ENCODE results near the gene KCNIP4. TPM values are rescaled to one million over a fixed set of nuclear protein-coding genes. Genes with fewer than 3 reads are reported as not detected.

KCNIP4 gene
- total and polyA plus RNA-seq, 10 of the 15 experiments (the other 5 are each of a cell fraction or from before 2014, with no cell fraction given) = 0.03 to 0.23 (median 0.13) TPM; not detected in 7

- POLR2A ChIA-PET = no interaction called here
- 14% methylated on average over 1 of the region's 1 CpG for WGBS (ENCODE audit: insufficient coverage, insufficient replicate concordance, low lambda C conversion rate, missing lambda C conversion rate)
- Histone ChIP-seq H2AFZ (ENCODE audit: control insufficient read depth, low read depth, low read length) (no peak overlapping the region), H3K79me2 (ENCODE audit: control insufficient read depth, insufficient read depth, low read length) (no peaks in the 10 kb centered on the region), H3K9ac (ENCODE audit: control insufficient read depth, insufficient read depth, low read length) (no peak overlapping the region), H3K36me3 (ENCODE audit: control insufficient read depth in 2 of 2, insufficient read depth in 2 of 2, low read length in 1 of 2) (no peaks in the 10 kb centered on the region), H3K4me1 (ENCODE audit: control insufficient read depth, insufficient read depth, low read length) (no peaks in the 10 kb centered on the region), H3K9me3 (replicated peaks; ENCODE audit: control insufficient read depth, insufficient read depth, low read length) (no peaks in the 10 kb centered on the region), H3K27me3 (replicated peaks in 1 of 2; ENCODE audit: control insufficient read depth in 2 of 2, insufficient read depth in 2 of 2, low read length in 1 of 2) (no peaks in the 10 kb centered on the region), H4K20me1 (ENCODE audit: control insufficient read depth, insufficient read depth) (no peaks in the 10 kb centered on the region), H3K27ac (ENCODE audit: control insufficient read depth, insufficient read depth) (no peak overlapping the region), H3K4me2 (ENCODE audit: control insufficient read depth, insufficient read depth) (no peak overlapping the region), H3K4me3 (no peak overlapping the region)
- no peak for FAIRE-seq
- in situ Hi-C loops (cut with MboI) (no loop called here), intact Hi-C loops (cut with micrococcal nuclease; ENCODE audit: unreplicated experiment) (no loop called here)
- no peak for ATAC-seq
- CTCF ChIA-PET = no interaction called here
- SMC1A ChIA-PET (ENCODE audit: uncharacterized antibody, unreplicated experiment) = interaction anchor here (1.4 kb wide), 1 partner anchor 10 kb away, joined by 3 read pairs; no protein-coding TSS in a partner anchor
- RAD21 ChIA-PET (ENCODE audit: unreplicated experiment) = interaction anchor here (0.7 kb wide), 1 partner anchor 19 kb away, joined by 4 read pairs; no protein-coding TSS in a partner anchor
- no peak for DNase-seq (ENCODE audit: low read depth, low spot score)
- no TSS peak for BruUV-seq (replicated peaks)
- TF ChIP-seq EGR1 (IDR thresholded peaks at IDR 0.05; ENCODE audit: borderline replicate concordance in 1 of 2, low read depth in 2 of 2, low read length in 2 of 2) (no peak), ATF7 (IDR thresholded peaks at IDR 0.05; ENCODE audit: low read depth) (no peak), WRNIP1 (IDR thresholded peaks at IDR 0.05; ENCODE audit: borderline replicate concordance, low read depth, low read length) (no peak), MEF2B (IDR thresholded peaks at IDR 0.05; ENCODE audit: partially characterized antibody, poor library complexity, severe bottlenecking) (no peak), CREM (IDR thresholded peaks at IDR 0.05; ENCODE audit: low read depth) (no peak), DPF2 (IDR thresholded peaks at IDR 0.05) (no peak), HDGF (IDR thresholded peaks at IDR 0.05) (no peak), TCF12 (IDR thresholded peaks at IDR 0.05; ENCODE audit: low read depth, low read length) (no peak), SREBF2 (IDR thresholded peaks at IDR 0.05; ENCODE audit: low read length) (no peak), RCOR1 (conservative IDR thresholded peaks at IDR 0.05; ENCODE audit: low read depth, low read length) (no peak), SP1 (IDR thresholded peaks at IDR 0.05; ENCODE audit: low read depth, low read length) (no peak), POLR2A (IDR thresholded peaks at IDR 0.05; ENCODE audit: low read depth, low read length) (no peak), ZBTB4 (CRISPR knock-in tag; IDR thresholded peaks at IDR 0.05) (no peak)
- TF ChIP-seq, protein P1, sequence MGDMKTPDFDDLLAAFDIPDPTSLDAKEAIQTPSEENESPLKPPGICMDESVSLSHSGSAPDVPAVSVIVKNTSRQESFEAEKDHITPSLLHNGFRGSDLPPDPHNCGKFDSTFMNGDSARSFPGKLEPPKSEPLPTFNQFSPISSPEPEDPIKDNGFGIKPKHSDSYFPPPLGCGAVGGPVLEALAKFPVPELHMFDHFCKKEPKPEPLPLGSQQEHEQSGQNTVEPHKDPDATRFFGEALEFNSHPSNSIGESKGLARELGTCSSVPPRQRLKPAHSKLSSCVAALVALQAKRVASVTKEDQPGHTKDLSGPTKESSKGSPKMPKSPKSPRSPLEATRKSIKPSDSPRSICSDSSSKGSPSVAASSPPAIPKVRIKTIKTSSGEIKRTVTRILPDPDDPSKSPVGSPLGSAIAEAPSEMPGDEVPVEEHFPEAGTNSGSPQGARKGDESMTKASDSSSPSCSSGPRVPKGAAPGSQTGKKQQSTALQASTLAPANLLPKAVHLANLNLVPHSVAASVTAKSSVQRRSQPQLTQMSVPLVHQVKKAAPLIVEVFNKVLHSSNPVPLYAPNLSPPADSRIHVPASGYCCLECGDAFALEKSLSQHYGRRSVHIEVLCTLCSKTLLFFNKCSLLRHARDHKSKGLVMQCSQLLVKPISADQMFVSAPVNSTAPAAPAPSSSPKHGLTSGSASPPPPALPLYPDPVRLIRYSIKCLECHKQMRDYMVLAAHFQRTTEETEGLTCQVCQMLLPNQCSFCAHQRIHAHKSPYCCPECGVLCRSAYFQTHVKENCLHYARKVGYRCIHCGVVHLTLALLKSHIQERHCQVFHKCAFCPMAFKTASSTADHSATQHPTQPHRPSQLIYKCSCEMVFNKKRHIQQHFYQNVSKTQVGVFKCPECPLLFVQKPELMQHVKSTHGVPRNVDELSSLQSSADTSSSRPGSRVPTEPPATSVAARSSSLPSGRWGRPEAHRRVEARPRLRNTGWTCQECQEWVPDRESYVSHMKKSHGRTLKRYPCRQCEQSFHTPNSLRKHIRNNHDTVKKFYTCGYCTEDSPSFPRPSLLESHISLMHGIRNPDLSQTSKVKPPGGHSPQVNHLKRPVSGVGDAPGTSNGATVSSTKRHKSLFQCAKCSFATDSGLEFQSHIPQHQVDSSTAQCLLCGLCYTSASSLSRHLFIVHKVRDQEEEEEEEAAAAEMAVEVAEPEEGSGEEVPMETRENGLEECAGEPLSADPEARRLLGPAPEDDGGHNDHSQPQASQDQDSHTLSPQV (IDR thresholded peaks at IDR 0.05) = no peak
- TF ChIP-seq, protein P2, sequence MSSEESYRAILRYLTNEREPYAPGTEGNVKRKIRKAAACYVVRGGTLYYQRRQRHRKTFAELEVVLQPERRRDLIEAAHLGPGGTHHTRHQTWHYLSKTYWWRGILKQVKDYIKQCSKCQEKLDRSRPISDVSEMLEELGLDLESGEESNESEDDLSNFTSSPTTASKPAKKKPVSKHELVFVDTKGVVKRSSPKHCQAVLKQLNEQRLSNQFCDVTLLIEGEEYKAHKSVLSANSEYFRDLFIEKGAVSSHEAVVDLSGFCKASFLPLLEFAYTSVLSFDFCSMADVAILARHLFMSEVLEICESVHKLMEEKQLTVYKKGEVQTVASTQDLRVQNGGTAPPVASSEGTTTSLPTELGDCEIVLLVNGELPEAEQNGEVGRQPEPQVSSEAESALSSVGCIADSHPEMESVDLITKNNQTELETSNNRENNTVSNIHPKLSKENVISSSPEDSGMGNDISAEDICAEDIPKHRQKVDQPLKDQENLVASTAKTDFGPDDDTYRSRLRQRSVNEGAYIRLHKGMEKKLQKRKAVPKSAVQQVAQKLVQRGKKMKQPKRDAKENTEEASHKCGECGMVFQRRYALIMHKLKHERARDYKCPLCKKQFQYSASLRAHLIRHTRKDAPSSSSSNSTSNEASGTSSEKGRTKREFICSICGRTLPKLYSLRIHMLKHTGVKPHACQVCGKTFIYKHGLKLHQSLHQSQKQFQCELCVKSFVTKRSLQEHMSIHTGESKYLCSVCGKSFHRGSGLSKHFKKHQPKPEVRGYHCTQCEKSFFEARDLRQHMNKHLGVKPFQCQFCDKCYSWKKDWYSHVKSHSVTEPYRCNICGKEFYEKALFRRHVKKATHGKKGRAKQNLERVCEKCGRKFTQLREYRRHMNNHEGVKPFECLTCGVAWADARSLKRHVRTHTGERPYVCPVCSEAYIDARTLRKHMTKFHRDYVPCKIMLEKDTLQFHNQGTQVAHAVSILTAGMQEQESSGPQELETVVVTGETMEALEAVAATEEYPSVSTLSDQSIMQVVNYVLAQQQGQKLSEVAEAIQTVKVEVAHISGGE (CRISPR knock-in tag; IDR thresholded peaks at IDR 0.05) = no peak
These were observed 310.3 kb downstream of the KCNIP4 start for GRCh38 chr4:21638171-21638725.

Measured in GM12878 (cell line).